GM21529 (cell line): ENCODE results near the gene CLSTN2.

Experiments used
- ATAC-seq: cut with Tn5 transposase; IDR thresholded peaks from one replicate; pipeline ENCODE4 v1.9.1; 2021; ENCODE audit not compliant: unreplicated experiment

CLSTN2 gene

GRCh38 chr3:139941580-139941979 lies 6.6 kb downstream of the CLSTN2 start:
- ATAC-seq, result no peak

DNA sequence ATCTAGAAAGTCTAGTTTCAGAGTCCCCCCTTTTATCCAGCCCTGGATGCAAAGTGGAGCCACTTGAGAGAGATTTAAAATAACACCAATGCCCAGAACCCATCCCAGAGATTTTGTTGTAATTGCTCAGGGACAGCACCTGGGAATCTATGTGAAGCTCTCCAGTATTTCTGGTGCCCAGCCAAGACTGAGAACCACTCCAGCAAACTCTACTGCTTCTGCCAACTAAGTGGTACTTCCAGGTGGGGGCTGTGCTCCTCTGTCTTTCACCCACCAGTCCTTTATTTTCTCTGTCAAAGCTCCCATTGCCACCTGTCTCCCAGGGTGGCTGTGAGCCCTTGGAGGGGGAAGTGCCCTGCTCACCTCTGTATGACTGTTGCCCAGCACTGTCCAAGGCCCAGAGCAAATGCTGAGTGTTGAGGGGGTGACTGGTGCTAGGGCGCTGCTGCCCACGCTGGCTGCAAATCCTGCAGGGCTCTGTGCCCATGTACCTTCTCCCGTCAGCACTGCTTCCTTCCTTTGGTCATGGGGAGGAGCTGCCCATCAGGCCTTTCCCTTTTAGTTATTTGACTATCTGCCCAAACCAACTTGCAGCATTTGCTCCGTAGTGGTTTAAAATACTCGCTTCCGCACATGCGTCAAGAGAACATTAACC lies 9.4 kb downstream of the CLSTN2 start:
- no peak for ATAC-seq

- no peak for ATAC-seq
These were observed 10.4 kb downstream of the CLSTN2 start for GRCh38 chr3:139945386-139945785.

DNA sequence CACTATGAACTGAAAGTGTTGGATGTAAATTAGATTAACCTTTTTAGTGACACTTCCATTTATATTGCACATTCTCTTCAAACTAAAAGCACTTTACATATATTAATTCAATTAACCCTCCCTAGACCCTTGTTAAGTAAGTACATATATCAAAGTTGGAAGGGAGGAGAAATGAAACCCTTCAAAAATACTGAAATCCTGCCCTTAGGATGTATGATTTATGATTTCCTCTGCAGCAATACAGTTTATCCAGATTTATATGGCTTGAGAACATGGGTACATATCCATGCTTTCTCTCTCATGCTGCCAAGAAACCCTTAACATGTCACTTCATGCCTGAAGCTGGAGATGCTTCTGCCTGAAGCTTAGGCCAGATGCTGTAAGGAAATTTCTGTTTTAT lies 11.0 kb downstream of the CLSTN2 start:
- ATAC-seq, result no peak

DNA sequence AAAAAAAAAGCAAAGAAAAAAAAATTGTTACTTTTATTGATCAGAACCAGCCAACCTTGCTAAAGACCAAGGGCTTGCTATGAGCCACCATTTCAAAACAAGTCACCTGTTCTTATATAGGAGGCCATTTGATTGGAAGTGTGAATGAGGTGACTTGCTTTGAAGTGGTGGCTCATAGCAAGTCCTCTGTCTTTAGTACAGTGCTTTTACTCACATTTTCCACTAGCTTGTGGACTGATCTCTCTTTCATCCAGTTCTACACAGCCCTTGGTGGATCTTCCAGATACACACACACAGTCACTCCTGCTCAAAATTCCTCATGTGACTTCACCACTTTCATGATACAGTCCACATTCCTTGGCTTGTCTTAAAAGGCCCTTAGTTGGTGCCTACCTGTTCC lies 13.5 kb downstream of the CLSTN2 start:
- ATAC-seq, result no peak

DNA sequence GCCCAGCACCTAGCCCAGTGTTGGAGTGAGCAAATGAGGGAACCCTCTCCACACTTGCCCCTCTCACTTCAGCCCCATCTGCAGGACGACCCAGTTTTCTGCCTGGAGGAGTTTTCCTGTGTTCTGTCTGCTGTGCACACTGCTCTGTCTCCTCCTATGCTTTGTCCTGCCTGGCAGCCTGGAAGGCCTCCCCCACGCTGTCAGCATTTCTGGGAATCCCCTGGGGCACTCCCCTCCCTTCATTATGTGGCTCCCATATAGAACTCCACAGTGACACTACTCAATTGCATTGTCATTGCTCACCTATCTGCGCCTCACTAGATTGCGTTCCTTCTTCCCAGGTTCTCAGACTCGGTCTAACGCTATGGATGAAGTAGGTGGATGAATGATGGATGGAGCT lies 13.9 kb downstream of the CLSTN2 start:
- no peak for ATAC-seq

DNA sequence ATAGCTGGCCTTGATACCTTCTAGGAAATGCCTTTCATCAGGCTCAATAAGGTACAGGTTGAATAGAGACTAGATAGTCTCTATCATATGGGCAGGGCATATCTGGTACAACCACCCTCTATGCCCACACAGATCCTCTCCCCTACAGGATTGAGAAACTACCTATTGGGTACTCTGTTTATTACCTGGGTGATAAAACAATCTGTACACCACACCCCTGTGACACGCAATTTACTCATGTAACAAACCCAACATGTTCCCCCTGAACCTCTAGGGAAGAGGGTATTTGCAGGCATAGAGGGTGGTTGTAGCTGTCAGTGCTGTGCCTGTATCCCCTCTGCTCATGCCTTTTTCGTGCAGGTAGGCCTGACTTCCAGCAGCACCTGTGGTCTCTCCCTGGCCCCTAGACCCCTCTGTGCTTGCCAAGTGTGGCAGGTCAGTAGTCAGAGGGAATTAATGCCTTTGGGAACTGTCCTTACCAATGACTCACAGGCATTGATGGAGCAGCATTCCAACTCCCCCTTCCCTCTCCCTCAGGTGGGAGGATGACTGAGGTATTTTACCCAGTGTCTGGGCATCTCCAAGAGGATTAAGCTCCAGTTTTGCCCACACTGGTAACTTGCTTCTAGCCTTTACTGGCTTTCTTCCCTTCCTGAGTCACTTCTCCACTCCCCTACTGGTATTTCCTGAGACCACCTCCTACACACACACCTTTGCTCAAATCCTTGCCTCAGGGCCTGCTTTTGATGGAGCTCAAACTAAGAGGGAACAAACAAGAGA lies 18.3 kb downstream of the CLSTN2 start:
- no peak for ATAC-seq

GRCh38 chr3:139954146-139954860 lies 19.3 kb downstream of the CLSTN2 start:
- no peak for ATAC-seq

DNA sequence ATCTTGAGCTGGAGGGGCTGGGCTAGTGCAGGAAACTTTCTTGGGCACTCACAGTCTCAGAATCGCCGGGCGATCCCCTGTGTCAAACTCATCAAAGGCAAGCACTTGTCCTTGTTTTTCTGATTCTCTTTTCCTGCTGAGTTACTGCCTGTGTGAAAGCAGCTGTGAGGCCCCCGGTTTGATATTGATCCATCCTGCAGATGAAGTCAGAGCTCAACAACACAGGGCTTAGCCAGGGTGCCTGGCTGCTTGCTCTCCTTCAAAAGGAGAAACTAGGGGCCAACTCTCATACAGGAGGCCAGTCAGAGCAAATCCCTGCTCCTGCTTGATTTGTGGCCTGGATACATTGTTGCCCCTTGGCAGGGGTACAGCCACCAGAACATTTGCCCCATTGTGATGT lies 22.9 kb downstream of the CLSTN2 start:
- ATAC-seq, result no peak

- no peak for ATAC-seq
These were observed 34.4 kb downstream of the CLSTN2 start for GRCh38 chr3:139969386-139969785.

GRCh38 chr3:139970526-139970925 lies 35.5 kb downstream of the CLSTN2 start:
- no peak for ATAC-seq

DNA sequence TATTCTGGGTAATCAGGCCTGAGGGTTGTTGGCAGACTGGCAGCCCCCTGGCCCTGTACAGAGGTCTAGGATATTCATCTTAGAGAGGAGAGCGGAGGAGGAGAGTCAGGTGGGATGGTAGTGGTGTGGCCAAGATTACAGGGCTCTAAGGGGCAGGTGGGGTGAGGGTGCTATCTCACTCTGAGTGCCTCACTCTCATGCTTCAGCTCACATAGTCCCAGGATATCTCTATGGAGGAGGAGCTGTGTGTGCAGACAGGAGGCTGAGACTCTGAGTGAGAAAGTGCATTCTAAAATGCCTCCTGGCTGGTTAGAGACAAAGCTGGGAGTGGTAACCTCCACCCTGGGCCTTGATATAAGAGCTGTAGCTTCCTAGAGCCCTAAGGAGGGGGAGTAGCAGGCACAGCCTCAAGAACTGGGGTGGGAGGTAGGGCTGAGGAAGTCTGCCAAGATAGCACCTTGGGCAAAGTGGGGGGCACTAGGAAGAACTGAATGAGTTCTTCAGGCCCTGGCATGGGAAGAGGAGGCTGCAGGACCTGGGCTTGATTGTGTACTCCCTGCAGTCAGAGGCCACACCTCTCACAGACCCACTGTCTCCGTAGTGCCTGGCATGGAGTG lies 39.9 kb downstream of the CLSTN2 start:
- no peak for ATAC-seq

GRCh38 chr3:139975594-139976365 lies 40.8 kb downstream of the CLSTN2 start:
- ATAC-seq, result no peak

- no peak for ATAC-seq
These were observed 44.0 kb downstream of the CLSTN2 start for GRCh38 chr3:139978966-139979365.

DNA sequence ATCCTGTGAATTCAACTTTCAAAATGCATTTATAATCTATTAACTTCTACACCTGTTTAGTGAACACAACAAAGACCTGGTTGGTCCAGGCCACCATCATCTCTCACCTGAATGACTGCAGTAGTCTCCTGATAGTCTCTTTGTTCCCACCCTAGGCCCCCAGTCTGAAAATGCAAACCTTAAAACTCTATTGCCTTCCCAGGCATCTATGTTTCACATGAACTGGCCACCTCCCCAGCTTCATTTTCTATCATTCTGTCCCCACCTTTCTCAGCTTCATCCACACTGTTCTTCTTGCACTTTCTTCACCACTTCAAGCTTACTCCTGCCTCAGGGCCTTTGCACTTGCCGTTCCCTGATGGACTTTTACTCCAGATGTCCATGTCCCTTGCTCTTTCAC lies 45.0 kb downstream of the CLSTN2 start:
- ATAC-seq, result no peak

DNA sequence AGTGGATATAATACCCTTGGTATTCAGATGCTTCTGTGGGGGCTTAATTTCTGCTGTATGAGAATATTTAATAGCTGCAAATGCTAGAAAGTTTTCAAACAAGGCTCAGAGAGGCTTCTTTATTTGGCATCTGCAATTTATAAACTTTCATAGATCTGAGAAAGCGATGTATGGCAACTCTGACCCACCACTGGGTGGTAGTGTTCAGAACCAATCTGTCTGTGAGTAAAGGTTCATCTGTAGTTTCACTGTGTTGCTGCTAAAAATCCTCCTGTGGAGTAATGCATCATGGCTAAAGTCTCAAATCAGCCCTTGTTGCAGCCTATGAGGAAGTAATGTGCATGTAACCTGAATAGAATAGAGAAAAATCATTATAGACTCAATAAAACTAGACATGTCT lies 47.4 kb downstream of the CLSTN2 start:
- ATAC-seq, result no peak

GRCh38 chr3:139985576-139985975 lies 50.6 kb downstream of the CLSTN2 start:
- no peak for ATAC-seq

DNA sequence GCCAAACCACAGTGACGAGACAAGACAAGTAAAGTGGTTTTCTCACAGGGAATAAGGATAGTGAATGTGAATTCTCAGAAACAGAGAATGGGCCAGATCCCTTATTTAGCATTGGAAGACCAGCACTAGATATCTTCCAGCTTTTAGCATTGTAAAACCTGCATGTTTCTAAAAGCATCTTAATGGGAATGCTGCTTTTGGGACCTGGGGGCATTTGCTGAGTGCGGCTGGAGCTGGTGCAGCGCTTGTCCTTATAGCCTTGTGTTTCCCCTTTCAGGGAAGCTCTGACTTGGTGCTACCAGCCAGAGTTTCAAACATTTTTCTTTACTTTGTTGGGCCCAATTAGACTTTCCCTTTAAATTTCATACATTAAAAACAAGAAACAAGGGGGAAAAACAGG lies 52.9 kb downstream of the CLSTN2 start:
- ATAC-seq, result no peak

DNA sequence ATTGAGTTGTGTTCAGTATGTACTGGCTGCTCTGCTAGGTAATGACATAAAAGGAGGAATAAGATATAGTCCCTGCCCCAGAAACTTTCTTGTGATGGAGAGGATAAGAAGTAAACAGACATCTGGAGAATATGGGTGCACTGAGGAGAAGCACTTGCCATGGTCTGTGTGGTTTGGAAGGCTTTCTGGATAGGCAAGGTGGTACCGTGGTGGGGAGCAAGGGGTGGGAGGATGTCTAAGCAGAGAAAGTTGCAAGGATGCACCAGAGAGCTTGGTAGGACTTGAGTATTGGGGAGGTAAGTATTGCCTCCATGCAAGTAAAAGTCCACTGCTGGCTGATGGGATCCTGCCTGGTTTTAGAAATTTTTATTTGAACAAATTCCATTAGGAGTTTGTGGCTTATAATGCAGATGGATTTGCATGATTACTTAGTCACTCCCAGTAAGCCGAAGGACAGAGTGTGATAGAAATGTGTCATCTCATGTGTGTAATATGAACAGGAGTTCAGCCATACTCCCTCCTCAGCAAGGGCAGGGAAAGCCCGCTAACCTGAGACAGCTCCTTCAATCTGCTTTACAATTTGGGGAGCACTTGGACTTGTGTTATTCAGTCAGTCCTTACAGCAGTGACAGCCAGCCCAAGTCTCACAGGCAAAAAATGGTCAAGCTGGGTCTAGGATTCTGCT lies 53.6 kb downstream of the CLSTN2 start:
- no peak for ATAC-seq

- ATAC-seq, result no peak
These were observed 59.9 kb downstream of the CLSTN2 start for GRCh38 chr3:139994891-139995290.
